GM19351 (cell line): ENCODE data around the gene ZNF689.
"Not testable (repeated sequence)": the region's sequence is repeated elsewhere in the genome, so short reads cannot be mapped to it uniquely, and the experiment has no call there.

ENCODE experiments used
- ATAC-seq: cut with Tn5 transposase; IDR thresholded peaks from one replicate; pipeline ENCODE4 v1.9.1; 2021; ENCODE audit warnings: mild to moderate bottlenecking, moderate library complexity; ENCODE audit not compliant: unreplicated experiment

Gene ZNF689

GRCh38 chr16:30637139-30637538, 26.9 kb upstream of the ZNF689 start:
- ATAC-seq: not testable (repeated sequence)

GRCh38 chr16:30636599-30636998, 26.4 kb upstream of the ZNF689 start:
- no peak for ATAC-seq

- no peak for ATAC-seq
These were observed 23.3 kb upstream of the ZNF689 start for GRCh38 chr16:30633526-30633925.

- ATAC-seq: not testable (repeated sequence)
These were observed 22.3 kb upstream of the ZNF689 start for GRCh38 chr16:30632454-30632853.

GRCh38 chr16:30628628-30629540, 18.7 kb upstream of the ZNF689 start:
- no peak for ATAC-seq

- ATAC-seq: no peak
These were observed 16.0 kb upstream of the ZNF689 start for GRCh38 chr16:30626236-30626635.

- ATAC-seq: no peak
These were observed 13.5 kb upstream of the ZNF689 start for GRCh38 chr16:30623536-30624283.

- ATAC-seq: no peak
These were observed 12.4 kb upstream of the ZNF689 start for GRCh38 chr16:30622455-30623032.

- ATAC-seq: no peak
These were observed 11.6 kb upstream of the ZNF689 start for GRCh38 chr16:30621765-30622164.

- no peak for ATAC-seq
These were observed 10.0 kb upstream of the ZNF689 start for GRCh38 chr16:30620169-30620568.

GRCh38 chr16:30619638-30620037, 9.4 kb upstream of the ZNF689 start:
- ATAC-seq: no peak

GRCh38 chr16:30619202-30619601, 9.0 kb upstream of the ZNF689 start:
- no peak for ATAC-seq

- ATAC-seq: no peak
These were observed 5.3 kb upstream of the ZNF689 start for GRCh38 chr16:30615358-30616091.

GRCh38 chr16:30609002-30609925, 925 bp downstream of the ZNF689 start:
- ATAC-seq: peak; percentile 26

- ATAC-seq: no peak
These were observed 4.2 kb downstream of the ZNF689 start for GRCh38 chr16:30606004-30606403.

GRCh38 chr16:30605158-30605557, 5.0 kb downstream of the ZNF689 start:
- no peak for ATAC-seq

GRCh38 chr16:30604316-30604947, 5.8 kb downstream of the ZNF689 start:
- ATAC-seq: no peak

GRCh38 chr16:30603945-30604315, 6.3 kb downstream of the ZNF689 start:
- ATAC-seq: no peak

GRCh38 chr16:30602616-30603277, 7.4 kb downstream of the ZNF689 start:
- no peak for ATAC-seq
